A673 (cell line): Measurements from ENCODE around the gene ZNF362. TPM values are rescaled to one million over a fixed set of nuclear protein-coding genes. Genes with fewer than 3 reads are reported as not detected.
"Not testable (repeated sequence)": the region's sequence is repeated elsewhere in the genome, so short reads cannot be mapped to it uniquely, and the experiment has no call there.

Source experiments
- BruUV-seq: library from RNA; stranded (reverse); fragments of 400-500 nt; replicated peaks from 2 replicates; lab custom pipeline; 2021; lab: Mats Ljungman, UMichigan
- CTCF ChIA-PET: fragments of 300-600 bp; sonication (Branson Sonifier 250); formaldehyde crosslinking; loops from one replicate; lab custom pipeline; 2022; ENCODE audit warnings: antibody characterized with exemption; lab: Charles Lee
- POLR2A ChIA-PET: fragments of 300-600 bp; sonication (Branson Sonifier 250); formaldehyde crosslinking; loops from one replicate; lab custom pipeline; 2022; ENCODE audit warnings: antibody characterized with exemption; ENCODE audit not compliant: low non-redundant PET; lab: Charles Lee
- DNase-seq: peaks from one replicate; pipeline ENCODE4 v3.0.0-alpha.2; 2015; ENCODE audit warnings: low spot score
- H3K27ac ChIP-seq: fragments of 200-600 bp; sonication (generic); 2 replicates; pipeline ENCODE4 v1.5.1; 2016; ENCODE audit warnings: mixed run types, low read depth, mild to moderate bottlenecking, mixed read lengths, antibody characterized with exemption, low read length; ENCODE audit not compliant: poor library complexity, severe bottlenecking
- H3K27me3 ChIP-seq: fragments of 200-600 bp; sonication (generic); replicated peaks from 2 replicates; pipeline ENCODE4 v1.6.1; 2017; ENCODE audit warnings: mixed run types, low read depth, mild to moderate bottlenecking, mixed read lengths, antibody characterized with exemption, low read length; ENCODE audit not compliant: insufficient read depth, poor library complexity
- H3K36me3 ChIP-seq: fragments of 200-600 bp; sonication (generic); 2 replicates; pipeline ENCODE4 v1.6.1; 2016; ENCODE audit warnings: mixed run types, mild to moderate bottlenecking, mixed read lengths, antibody characterized with exemption, low read length; ENCODE audit not compliant: insufficient read depth, poor library complexity, severe bottlenecking
- H3K4me1 ChIP-seq: fragments of 200-600 bp; sonication (generic); 2 replicates; pipeline ENCODE4 v1.6.1; 2017; ENCODE audit warnings: mixed run types, mild to moderate bottlenecking, mixed read lengths, antibody characterized with exemption, low read length; ENCODE audit not compliant: insufficient read depth, poor library complexity, severe bottlenecking
- H3K4me3 ChIP-seq: fragments of 200-600 bp; sonication (generic); 2 replicates; pipeline ENCODE4 v1.5.1; 2016; ENCODE audit warnings: low read depth, mixed run types, mild to moderate bottlenecking, mixed read lengths, low read length; ENCODE audit not compliant: poor library complexity, severe bottlenecking
- H3K9me3 ChIP-seq: fragments of 200-600 bp; sonication (generic); 2 replicates; pipeline ENCODE4 v1.6.1; 2016; ENCODE audit warnings: mixed run types, low read depth, mild to moderate bottlenecking, mixed read lengths, antibody characterized with exemption, low read length; ENCODE audit not compliant: poor library complexity, severe bottlenecking
- EZH2 ChIP-seq: fragments of 200-600 bp; sonication (generic); IDR thresholded peaks from 2 replicates; pipeline ENCODE4 v1.6.1; 2017; ENCODE audit warnings: borderline replicate concordance, low read depth, mild to moderate bottlenecking, mixed read lengths, antibody characterized with exemption, low read length; ENCODE audit not compliant: poor library complexity, severe bottlenecking
- intact Hi-C: fragments of 100-400 bp; cut with micrococcal nuclease; formaldehyde crosslinking; loops from one replicate; pipeline ENCODE4 v1.10.0; 2022; ENCODE audit not compliant: unreplicated experiment
- total RNA-seq: library from RNA; stranded (reverse); gene quantifications from 2 replicates; pipeline ENCODE4 v1.2.3, GENCODE V29; 2021
- TF ChIP-seq, protein P1 (sequence below): fragments of 300-800, 200-600 bp; sonication (generic); conservative IDR thresholded peaks from 2 replicates; pipeline ENCODE4 v1.5.1; 2017; ENCODE audit warnings: low read depth, mild to moderate bottlenecking, antibody characterized with exemption, low read length, moderate library complexity, mixed read lengths

Gene ZNF362
- total RNA-seq, 1 experiment from 2014 or later = 40.1 TPM

DNA sequence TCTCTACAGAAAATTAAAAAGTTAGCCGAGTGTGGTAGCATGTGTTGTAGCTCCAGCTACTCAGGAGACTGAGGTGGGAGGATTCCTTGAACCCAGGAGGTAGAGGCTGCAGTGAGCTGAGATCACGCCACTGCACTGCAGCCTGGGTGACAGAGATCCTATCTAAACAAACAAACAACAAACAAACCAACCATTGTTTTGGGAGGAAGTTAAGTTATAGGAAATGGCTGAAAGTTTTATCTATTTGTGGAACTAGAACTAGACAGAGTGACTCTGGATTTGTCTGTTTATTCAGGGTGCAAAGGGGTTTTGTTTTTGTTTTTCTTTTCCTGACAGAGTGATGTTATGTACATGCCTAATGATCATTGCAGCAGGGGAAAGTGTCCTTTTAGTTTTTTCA is 31.0 kb downstream of the ZNF362 start:
- no peak overlapping the region for H3K27ac ChIP-seq
- POLR2A ChIA-PET = no interaction called here
- H3K9me3 ChIP-seq = no peaks in the 10 kb centered on the region
- peaks cover 11% of the 10 kb centered on the region for H3K4me1 ChIP-seq
- intact Hi-C loops = no loop called here
- TF ChIP-seq, protein P1, sequence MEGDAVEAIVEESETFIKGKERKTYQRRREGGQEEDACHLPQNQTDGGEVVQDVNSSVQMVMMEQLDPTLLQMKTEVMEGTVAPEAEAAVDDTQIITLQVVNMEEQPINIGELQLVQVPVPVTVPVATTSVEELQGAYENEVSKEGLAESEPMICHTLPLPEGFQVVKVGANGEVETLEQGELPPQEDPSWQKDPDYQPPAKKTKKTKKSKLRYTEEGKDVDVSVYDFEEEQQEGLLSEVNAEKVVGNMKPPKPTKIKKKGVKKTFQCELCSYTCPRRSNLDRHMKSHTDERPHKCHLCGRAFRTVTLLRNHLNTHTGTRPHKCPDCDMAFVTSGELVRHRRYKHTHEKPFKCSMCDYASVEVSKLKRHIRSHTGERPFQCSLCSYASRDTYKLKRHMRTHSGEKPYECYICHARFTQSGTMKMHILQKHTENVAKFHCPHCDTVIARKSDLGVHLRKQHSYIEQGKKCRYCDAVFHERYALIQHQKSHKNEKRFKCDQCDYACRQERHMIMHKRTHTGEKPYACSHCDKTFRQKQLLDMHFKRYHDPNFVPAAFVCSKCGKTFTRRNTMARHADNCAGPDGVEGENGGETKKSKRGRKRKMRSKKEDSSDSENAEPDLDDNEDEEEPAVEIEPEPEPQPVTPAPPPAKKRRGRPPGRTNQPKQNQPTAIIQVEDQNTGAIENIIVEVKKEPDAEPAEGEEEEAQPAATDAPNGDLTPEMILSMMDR = no peak
- TF ChIP-seq EZH2 = no peak
- H3K27me3 ChIP-seq = no peaks in the 10 kb centered on the region
- no peak for DNase-seq
- no TSS peak for BruUV-seq
- H3K36me3 ChIP-seq = peaks cover 9% of the 10 kb centered on the region
- H3K4me3 ChIP-seq = no peak overlapping the region
- CTCF ChIA-PET = no interaction called here

DNA sequence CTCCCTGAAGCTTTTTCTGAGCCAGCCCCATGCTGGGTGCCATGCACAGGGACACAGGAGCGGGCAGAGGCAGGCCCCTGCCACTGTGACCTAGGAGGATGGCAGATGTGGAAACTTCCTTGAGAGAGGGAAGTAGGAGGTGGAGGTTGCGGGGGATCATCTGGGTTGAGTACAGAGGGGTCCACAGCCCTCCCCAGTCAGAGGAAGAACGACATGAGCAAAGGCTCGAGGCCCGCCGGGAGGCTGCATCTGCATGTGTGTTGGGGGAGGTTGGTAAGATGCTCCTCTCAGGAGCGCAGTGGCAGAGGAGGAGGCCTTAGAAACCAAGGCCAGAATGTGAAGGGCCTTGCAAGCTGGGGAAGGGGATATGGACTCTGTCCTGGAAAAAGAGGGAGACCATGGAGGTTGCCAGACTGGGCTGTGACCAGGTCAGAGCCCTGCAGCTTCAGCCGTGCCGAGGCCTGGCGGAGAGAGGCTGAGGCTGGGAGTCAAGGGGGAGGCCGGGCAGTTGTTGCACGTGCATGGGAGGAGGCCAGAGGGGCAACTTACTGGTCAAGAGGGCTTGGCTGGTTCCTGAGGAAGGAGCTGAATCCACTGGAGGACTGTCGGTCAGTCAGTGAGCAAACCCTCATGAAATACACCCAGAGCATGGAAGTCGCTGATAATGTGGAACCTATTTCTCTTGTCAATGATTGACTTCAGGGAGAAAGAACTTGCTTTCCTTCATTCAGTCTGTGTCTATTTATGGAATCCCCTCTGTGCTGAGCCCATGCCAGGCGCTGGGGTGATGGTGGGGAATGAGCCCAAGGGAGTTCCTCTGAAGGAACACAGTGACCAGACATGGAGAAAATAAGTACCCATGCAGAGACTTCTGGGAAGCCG is 32.9 kb downstream of the ZNF362 start:
- BruUV-seq = no TSS peak
- no peaks in the 10 kb centered on the region for H3K27me3 ChIP-seq
- CTCF ChIA-PET = no interaction called here
- H3K36me3 ChIP-seq = peaks cover 9% of the 10 kb centered on the region
- no peak for DNase-seq
- H3K9me3 ChIP-seq = no peaks in the 10 kb centered on the region
- no peak overlapping the region for H3K4me3 ChIP-seq
- TF ChIP-seq, protein P1 = no peak
- TF ChIP-seq EZH2 = no peak
- intact Hi-C loops = no loop called here
- H3K4me1 ChIP-seq = peaks cover 4% of the 10 kb centered on the region
- H3K27ac ChIP-seq = no peak overlapping the region
- POLR2A ChIA-PET = no interaction called here

DNA sequence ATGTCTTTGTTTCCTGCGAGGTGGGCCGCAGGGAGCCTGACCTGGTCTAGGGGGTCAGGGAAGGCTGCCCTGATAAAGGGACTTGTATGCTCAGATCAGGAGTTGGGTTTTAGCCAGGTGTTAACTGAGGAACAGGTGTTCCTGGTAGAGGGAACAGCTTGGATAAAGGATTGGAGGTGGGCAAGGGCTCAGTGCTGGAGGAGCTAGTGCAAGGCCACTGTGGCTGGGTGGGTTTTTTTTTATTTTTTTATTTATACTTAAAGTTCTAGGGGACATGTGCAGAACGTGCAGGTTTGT is 33.5 kb downstream of the ZNF362 start:
- no peaks in the 10 kb centered on the region for H3K9me3 ChIP-seq
- H3K36me3 ChIP-seq = peaks cover 9% of the 10 kb centered on the region
- no peaks in the 10 kb centered on the region for H3K27me3 ChIP-seq
- BruUV-seq = no TSS peak
- no peak overlapping the region for H3K4me3 ChIP-seq
- TF ChIP-seq, protein P1 = no peak
- TF ChIP-seq EZH2 = no peak
- CTCF ChIA-PET = no interaction called here
- no peak overlapping the region for H3K27ac ChIP-seq
- intact Hi-C loops = no loop called here
- POLR2A ChIA-PET = no interaction called here
- no peaks in the 10 kb centered on the region for H3K4me1 ChIP-seq
- DNase-seq = no peak

DNA sequence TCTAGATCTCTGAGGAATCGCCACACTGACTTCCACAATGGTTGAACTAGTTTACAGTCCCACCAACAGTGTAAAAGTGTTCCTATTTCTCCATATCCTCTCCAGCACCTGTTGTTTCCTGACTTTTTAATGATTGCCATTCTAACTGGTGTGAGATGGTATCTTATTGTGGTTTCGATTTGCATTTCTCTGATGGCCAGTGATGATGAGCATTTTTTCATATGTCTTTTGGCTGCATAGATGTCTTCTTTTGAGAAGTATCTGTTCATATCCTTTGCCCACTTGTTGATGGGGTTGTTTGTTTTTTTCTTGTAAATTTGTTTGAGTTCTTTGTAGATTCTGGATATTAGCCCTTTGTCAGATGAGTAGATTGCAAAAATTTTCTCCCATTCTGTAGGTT is 34.3 kb downstream of the ZNF362 start:
- intact Hi-C loops, CTCF ChIA-PET, H3K27ac ChIP-seq, DNase-seq, H3K9me3 ChIP-seq, H3K36me3 ChIP-seq, BruUV-seq, POLR2A ChIA-PET, H3K4me3 ChIP-seq, H3K27me3 ChIP-seq, H3K4me1 ChIP-seq: not testable (repeated sequence)
